ENCODE results near the gene CACNG4. TPM values are rescaled to one million over a fixed set of nuclear protein-coding genes. Genes with fewer than 3 reads are reported as not detected.

The CACNG4 gene
- total and polyA plus RNA-seq, 2 experiments from 2014 or later, result 1.6 to 4.1 TPM

GRCh38 chr17:66920950-66921349 lies 43.6 kb upstream of the CACNG4 start (continued):
- TF ChIP-seq ZNF331 (CRISPR knock-in tag; IDR thresholded peaks at IDR 0.05; ENCODE audit: low read depth), result peak; percentile 56
- no peak for TF ChIP-seq JUNB (IDR thresholded peaks at IDR 0.05; ENCODE audit: unreplicated experiment)

GRCh38 chr17:66923886-66924285 lies 40.6 kb upstream of the CACNG4 start:
- Histone ChIP-seq H4K20me1 (replicated peaks; ENCODE audit: insufficient read depth) (no peaks in the 10 kb centered on the region), H3F3A (replicated peaks; ENCODE audit: low read depth) (no peaks in the 10 kb centered on the region), H3K79me2 (replicated peaks; ENCODE audit: insufficient read depth) (no peaks in the 10 kb centered on the region), H3K27me3 (ENCODE audit: insufficient read depth) (no peaks in the 10 kb centered on the region), H3K4me2 (no peak overlapping the region), H3K4me3 (no peak overlapping the region), H2AFZ (no peak overlapping the region), H3K36me3 (ENCODE audit: insufficient read depth) (no peaks in the 10 kb centered on the region), H3K4me1 (ENCODE audit: insufficient read depth) (no peaks in the 10 kb centered on the region), H3K9me2 (ENCODE audit: insufficient read depth) (no peaks in the 10 kb centered on the region), H3K27ac (ENCODE audit: low read depth) (no peak overlapping the region)
- Mint-ChIP-seq H3K27me3 (ENCODE audit: insufficient read depth, low read depth, poor library complexity) (no peaks in the 10 kb centered on the region), H3K36me3 (ENCODE audit: low read depth) (no peaks in the 10 kb centered on the region), H3K4me1 (no peaks in the 10 kb centered on the region; the same call in 2 of the 3 replicates), H3K4me3 (no peak overlapping the region), H3K9me3 (peaks cover 6% of the 10 kb centered on the region; the same call in 2 of the 3 replicates), H3K27ac (no peak overlapping the region)
- TF ChIP-seq ZNF331 (CRISPR knock-in tag; IDR thresholded peaks at IDR 0.05; ENCODE audit: low read depth) (no peak), POLR2AphosphoS5 (IDR thresholded peaks at IDR 0.05; ENCODE audit: low read depth) (no peak), CREB1 (CRISPR knock-in tag; IDR thresholded peaks at IDR 0.05; ENCODE audit: low read depth) (no peak)
- ATAC-seq, result no peak
- no peak for DNase-seq (ENCODE audit: low spot score)

- H3K4me2 ChIP-seq, result no peak overlapping the region
- H3K36me3 ChIP-seq (ENCODE audit: insufficient read depth), result no peaks in the 10 kb centered on the region
- Mint-ChIP-seq H3K9me3 (peaks cover 6% of the 10 kb centered on the region; the same call in 2 of the 3 replicates), H3K36me3 (ENCODE audit: low read depth) (no peaks in the 10 kb centered on the region), H3K4me1 (no peaks in the 10 kb centered on the region; the same call in 2 of the 3 replicates), H3K27ac (no peak overlapping the region), H3K27me3 (ENCODE audit: insufficient read depth, low read depth, poor library complexity) (no peaks in the 10 kb centered on the region), H3K4me3 (no peak overlapping the region)
- H3K4me1 ChIP-seq (ENCODE audit: insufficient read depth), result no peaks in the 10 kb centered on the region
- no peak overlapping the region for H2AFZ ChIP-seq
- no peaks in the 10 kb centered on the region for H3F3A ChIP-seq (replicated peaks; ENCODE audit: low read depth)
- no peak overlapping the region for H3K4me3 ChIP-seq
- H3K9me2 ChIP-seq (ENCODE audit: insufficient read depth), result peaks cover 4% of the 10 kb centered on the region; the same call in 1 of the 2 replicates
- no peaks in the 10 kb centered on the region for H4K20me1 ChIP-seq (replicated peaks; ENCODE audit: insufficient read depth)
- H3K79me2 ChIP-seq (replicated peaks; ENCODE audit: insufficient read depth), result no peaks in the 10 kb centered on the region
- ATAC-seq (no peak), DNase-seq (ENCODE audit: low spot score) (no peak)
- H3K27ac ChIP-seq (ENCODE audit: low read depth), result no peak overlapping the region
- H3K27me3 ChIP-seq (ENCODE audit: insufficient read depth), result no peaks in the 10 kb centered on the region
- no peak for TF ChIP-seq CREB1 (CRISPR knock-in tag; IDR thresholded peaks at IDR 0.05; ENCODE audit: low read depth)
- no peak for TF ChIP-seq CTCF (conservative IDR thresholded peaks at IDR 0.05; ENCODE audit: low read depth in 2 of 2)
- TF ChIP-seq ZNF331 (CRISPR knock-in tag; IDR thresholded peaks at IDR 0.05; ENCODE audit: low read depth), result no peak
- TF ChIP-seq NANOG (IDR thresholded peaks at IDR 0.05; ENCODE audit: borderline replicate concordance), result no peak
- no peak for TF ChIP-seq POLR2AphosphoS5 (IDR thresholded peaks at IDR 0.05; ENCODE audit: low read depth)
- TF ChIP-seq EZH2 (IDR thresholded peaks at IDR 0.05; ENCODE audit: low read depth, unreplicated experiment), result no peak
- TF ChIP-seq JUNB (IDR thresholded peaks at IDR 0.05; ENCODE audit: unreplicated experiment), result no peak
- TF ChIP-seq, protein P1, sequence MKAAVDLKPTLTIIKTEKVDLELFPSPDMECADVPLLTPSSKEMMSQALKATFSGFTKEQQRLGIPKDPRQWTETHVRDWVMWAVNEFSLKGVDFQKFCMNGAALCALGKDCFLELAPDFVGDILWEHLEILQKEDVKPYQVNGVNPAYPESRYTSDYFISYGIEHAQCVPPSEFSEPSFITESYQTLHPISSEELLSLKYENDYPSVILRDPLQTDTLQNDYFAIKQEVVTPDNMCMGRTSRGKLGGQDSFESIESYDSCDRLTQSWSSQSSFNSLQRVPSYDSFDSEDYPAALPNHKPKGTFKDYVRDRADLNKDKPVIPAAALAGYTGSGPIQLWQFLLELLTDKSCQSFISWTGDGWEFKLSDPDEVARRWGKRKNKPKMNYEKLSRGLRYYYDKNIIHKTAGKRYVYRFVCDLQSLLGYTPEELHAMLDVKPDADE (IDR thresholded peaks at IDR 0.05), result no peak
- TF ChIP-seq, protein P2, sequence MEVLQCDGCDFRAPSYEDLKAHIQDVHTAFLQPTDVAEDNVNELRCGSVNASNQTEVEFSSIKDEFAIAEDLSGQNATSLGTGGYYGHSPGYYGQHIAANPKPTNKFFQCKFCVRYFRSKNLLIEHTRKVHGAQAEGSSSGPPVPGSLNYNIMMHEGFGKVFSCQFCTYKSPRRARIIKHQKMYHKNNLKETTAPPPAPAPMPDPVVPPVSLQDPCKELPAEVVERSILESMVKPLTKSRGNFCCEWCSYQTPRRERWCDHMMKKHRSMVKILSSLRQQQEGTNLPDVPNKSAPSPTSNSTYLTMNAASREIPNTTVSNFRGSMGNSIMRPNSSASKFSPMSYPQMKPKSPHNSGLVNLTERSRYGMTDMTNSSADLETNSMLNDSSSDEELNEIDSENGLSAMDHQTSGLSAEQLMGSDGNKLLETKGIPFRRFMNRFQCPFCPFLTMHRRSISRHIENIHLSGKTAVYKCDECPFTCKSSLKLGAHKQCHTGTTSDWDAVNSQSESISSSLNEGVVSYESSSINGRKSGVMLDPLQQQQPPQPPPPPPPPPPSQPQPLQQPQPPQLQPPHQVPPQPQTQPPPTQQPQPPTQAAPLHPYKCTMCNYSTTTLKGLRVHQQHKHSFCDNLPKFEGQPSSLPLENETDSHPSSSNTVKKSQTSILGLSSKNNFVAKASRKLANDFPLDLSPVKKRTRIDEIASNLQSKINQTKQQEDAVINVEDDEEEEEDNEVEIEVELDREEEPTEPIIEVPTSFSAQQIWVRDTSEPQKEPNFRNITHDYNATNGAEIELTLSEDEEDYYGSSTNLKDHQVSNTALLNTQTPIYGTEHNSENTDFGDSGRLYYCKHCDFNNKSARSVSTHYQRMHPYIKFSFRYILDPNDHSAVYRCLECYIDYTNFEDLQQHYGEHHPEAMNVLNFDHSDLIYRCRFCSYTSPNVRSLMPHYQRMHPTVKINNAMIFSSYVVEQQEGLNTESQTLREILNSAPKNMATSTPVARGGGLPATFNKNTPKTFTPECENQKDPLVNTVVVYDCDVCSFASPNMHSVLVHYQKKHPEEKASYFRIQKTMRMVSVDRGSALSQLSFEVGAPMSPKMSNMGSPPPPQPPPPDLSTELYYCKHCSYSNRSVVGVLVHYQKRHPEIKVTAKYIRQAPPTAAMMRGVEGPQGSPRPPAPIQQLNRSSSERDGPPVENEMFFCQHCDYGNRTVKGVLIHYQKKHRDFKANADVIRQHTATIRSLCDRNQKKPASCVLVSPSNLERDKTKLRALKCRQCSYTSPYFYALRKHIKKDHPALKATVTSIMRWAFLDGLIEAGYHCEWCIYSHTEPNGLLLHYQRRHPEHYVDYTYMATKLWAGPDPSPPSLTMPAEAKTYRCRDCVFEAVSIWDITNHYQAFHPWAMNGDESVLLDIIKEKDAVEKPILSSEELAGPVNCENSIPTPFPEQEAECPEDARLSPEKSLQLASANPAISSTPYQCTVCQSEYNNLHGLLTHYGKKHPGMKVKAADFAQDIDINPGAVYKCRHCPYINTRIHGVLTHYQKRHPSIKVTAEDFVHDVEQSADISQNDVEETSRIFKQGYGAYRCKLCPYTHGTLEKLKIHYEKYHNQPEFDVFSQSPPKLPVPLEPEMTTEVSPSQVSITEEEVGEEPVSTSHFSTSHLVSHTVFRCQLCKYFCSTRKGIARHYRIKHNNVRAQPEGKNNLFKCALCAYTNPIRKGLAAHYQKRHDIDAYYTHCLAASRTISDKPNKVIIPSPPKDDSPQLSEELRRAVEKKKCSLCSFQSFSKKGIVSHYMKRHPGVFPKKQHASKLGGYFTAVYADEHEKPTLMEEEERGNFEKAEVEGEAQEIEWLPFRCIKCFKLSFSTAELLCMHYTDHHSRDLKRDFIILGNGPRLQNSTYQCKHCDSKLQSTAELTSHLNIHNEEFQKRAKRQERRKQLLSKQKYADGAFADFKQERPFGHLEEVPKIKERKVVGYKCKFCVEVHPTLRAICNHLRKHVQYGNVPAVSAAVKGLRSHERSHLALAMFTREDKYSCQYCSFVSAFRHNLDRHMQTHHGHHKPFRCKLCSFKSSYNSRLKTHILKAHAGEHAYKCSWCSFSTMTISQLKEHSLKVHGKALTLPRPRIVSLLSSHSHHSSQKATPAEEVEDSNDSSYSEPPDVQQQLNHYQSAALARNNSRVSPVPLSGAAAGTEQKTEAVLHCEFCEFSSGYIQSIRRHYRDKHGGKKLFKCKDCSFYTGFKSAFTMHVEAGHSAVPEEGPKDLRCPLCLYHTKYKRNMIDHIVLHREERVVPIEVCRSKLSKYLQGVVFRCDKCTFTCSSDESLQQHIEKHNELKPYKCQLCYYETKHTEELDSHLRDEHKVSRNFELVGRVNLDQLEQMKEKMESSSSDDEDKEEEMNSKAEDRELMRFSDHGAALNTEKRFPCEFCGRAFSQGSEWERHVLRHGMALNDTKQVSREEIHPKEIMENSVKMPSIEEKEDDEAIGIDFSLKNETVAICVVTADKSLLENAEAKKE (CRISPR knock-in tag; IDR thresholded peaks at IDR 0.05), result no peak
- no peak for TF ChIP-seq EZH2phosphoT487 (IDR thresholded peaks at IDR 0.05; ENCODE audit: unreplicated experiment)
Measured at GRCh38 chr17:66925811-66926500, 38.6 kb upstream of the CACNG4 start.

All from GM23338 (cell line).